GM21717 (cell line): ENCODE results near the gene TUBB.
"Not testable (repeated sequence)": the region's sequence is repeated elsewhere in the genome, so short reads cannot be mapped to it uniquely, and the experiment has no call there.

Experiments used
- ATAC-seq: cut with Tn5 transposase; IDR thresholded peaks from one replicate; pipeline ENCODE4 v1.9.1; 2021; ENCODE audit warnings: mild to moderate bottlenecking, moderate library complexity; ENCODE audit not compliant: unreplicated experiment

TUBB gene

GRCh38 chr6:30759575-30760239 lies 39.6 kb downstream of the TUBB start:
- no peak for ATAC-seq

GRCh38 chr6:30760549-30760948 lies 40.4 kb downstream of the TUBB start:
- ATAC-seq, result no peak

GRCh38 chr6:30761791-30762429 lies 41.8 kb downstream of the TUBB start:
- no peak for ATAC-seq

GRCh38 chr6:30763155-30763617 lies 43.0 kb downstream of the TUBB start:
- ATAC-seq, result no peak

- ATAC-seq, result no peak
Measured at GRCh38 chr6:30763618-30764489, 43.7 kb downstream of the TUBB start.

GRCh38 chr6:30764490-30765043 lies 44.4 kb downstream of the TUBB start:
- not testable (repeated sequence) for ATAC-seq

- ATAC-seq, result not testable (repeated sequence)
Measured at GRCh38 chr6:30765495-30765894, 45.3 kb downstream of the TUBB start.

GRCh38 chr6:30766461-30767157 lies 46.5 kb downstream of the TUBB start:
- no peak for ATAC-seq

- ATAC-seq, result no peak
Measured at GRCh38 chr6:30767158-30767943, 47.2 kb downstream of the TUBB start.

- ATAC-seq, result no peak
Measured at GRCh38 chr6:30767944-30768301, 47.8 kb downstream of the TUBB start.

- no peak for ATAC-seq
Measured at GRCh38 chr6:30768634-30769087, 48.5 kb downstream of the TUBB start.

GRCh38 chr6:30769088-30769852 lies 49.1 kb downstream of the TUBB start:
- no peak for ATAC-seq

- ATAC-seq, result no peak
Measured at GRCh38 chr6:30769853-30770524, 49.8 kb downstream of the TUBB start.

- no peak for ATAC-seq
Measured at GRCh38 chr6:30770592-30770991, 50.4 kb downstream of the TUBB start.

GRCh38 chr6:30774701-30775100 lies 54.5 kb downstream of the TUBB start:
- no peak for ATAC-seq
